HG02798 (cell line): ENCODE results near the gene AKT1S1.

Experiments
- ATAC-seq: cut with Tn5 transposase; IDR thresholded peaks from one replicate; pipeline ENCODE4 v1.9.1; 2021; ENCODE audit warnings: mild to moderate bottlenecking; ENCODE audit not compliant: unreplicated experiment, poor library complexity

The AKT1S1 gene

DNA sequence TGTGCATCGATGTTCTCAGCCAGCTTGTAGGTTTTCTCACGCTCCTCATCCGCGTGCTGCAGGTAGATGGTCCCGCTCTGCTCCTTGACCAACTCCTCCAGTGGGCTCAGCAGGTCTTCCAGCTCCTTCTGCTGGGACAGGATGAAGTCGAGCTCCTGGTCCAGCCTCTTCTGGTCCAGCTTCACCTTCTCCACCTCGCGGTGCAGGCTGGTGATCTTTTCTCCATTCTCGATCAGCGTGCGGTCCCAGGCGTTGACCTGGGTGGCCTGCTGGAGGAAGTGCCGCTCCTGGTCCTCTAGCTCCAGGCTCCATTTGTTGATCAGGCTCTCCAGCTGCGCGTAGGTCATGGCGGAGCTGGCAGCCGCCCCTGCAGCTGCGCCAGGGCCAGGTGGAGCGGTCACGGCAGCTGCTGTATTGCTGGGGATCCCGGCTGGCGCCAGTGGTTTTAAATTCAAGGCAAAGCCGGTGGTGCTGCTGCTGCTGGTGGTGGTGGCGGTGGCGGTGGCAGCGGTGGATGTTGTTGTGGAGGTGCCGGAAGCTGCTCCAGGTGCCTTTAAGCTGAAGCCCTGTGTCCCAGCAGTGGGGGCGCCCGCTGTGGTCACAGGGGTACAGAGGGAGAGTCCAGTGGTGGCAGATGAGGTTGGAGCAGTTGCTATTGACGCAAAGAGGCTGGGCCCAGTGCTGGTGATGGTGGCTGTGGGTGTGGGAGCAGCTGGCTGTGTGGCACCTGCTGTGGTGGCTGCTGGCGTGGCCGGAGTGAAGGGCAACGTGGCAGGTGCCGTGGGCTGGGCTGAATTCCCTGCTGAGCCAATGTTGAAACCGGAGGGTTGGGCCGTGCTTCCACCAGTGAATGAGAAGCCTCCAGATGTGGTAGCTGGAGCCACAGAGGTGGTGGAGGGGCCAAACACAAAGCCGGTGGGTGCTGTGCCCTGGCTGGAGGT lies 31.6 kb upstream of the AKT1S1 start:
- no peak for ATAC-seq

DNA sequence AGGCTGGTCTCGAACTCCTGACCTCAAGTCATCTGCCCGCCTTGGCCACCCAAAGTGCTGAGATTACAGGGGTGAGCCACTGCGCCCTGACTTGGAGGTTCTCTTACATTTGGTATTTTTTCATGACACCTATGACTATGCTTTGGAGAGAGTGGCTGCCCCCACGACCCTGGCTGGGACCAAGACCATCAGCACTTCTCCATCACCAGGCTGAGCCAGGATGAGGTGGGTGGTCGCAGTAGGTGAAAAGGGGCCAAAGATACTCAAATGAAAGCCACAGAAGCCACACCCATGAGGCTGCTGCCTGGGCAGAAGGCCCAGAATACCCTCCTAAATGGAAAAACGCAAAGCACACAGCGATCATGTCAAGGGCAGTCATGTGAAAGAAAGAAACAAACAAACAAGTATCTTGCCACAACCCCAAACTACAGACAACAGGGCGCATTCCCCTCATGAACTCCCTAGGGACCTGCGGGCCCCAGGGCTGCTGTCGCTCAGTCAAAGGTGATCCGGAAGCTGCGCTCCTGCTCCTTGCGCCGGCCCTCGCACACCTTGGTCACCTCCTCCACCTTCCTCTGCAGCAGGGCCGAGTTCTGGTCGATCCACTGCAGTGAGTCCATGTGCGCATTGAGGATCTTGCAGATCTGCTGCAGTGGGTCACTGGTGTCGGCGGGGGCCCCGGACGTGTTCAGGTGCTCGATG lies 30.7 kb upstream of the AKT1S1 start:
- ATAC-seq: peak; percentile 41

DNA sequence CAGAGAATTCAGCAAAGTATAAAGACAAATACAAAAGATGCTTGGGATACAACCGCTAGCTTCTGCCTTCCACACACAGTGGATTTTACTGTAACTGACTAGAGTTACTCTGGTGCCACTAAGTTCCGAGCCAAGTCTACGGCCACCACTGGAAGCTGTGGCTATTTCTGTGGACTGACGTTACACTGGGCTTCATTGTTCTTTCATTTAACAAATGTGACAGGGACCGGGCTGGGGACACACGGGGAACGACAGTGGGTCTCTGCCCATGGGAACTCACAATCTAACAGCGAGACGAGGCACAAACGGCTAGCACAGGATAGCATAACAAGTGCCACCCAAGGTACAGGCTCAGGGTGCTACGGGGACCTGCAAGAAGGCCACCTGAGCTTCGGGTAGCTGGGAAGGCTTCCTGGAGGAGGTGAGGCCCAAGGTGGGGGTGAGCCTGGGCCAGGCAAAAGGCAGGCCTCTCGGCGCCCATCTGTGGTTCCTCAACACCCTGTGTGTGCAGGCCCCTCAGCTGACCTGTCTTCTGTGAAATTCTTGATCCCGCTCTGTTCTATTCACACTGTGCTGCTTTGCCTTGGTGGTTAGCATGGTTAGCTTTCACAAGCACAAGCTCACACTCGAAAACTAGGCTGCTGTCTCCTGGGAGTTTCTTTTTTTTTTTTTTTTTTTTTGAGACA lies 29.9 kb upstream of the AKT1S1 start:
- ATAC-seq: no peak

DNA sequence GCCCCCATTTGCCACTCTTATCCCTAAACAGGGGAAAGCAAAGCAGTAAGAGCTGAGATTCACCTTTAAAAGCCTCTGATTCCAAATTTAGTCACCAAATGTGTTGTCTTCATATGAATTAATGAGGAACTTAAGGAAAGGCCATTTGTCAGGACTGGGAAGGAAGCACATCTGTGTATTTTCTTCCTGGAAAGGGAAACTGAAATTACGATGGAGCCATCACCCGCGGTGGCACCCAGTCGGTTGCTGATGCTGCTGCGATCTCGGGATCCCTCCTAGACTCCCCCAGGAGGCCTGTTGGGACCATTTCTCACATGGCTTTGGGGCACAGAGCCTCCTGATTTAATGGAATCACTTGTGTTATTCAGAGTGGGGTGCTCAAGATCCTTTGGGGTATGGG lies 27.0 kb upstream of the AKT1S1 start:
- ATAC-seq: no peak

DNA sequence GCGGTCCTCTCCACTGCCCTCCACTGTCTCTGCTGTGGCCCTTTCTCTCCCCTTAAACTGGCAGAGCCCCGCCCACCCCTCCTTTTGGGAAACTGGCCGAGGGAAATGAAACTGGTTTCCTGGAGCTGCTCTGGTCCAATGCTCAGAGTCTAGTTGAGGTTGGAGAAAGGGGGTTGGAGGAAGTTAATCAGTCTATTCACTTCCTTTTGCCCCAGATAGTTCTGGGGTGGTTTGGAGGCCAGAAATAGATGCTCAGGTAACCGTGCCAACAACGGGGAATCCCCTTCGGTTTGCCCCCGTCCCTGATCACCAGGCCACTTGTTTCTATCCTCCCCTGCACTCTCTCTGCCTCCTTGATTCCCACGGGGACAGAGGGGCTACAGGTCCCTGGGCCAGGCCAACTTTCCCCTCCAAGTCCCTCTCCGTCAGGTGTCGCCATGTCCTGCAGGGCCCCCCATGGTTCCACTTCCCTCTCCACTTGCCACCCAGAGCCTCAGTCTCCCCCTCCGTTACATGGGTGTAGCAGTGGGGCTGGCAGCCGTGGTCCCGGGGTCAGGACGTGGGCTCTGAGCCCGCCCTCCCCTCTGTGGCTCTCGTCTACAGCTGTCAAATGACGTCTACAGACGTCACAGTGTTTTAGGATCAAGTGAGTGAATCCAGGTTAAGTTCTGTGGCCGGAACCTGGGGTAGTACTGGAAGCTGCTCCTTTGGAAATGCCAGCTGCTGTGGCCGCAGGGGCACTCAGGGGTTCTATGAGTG lies 19.9 kb upstream of the AKT1S1 start, which contains the start of gene IL4I1:
Gene IL4I1 (minus strand): TSS at position 25 of the 759 bp plus-strand sequence. CDS start 727 bp downstream, outside the sequence.
- peak; percentile 55 for ATAC-seq

DNA sequence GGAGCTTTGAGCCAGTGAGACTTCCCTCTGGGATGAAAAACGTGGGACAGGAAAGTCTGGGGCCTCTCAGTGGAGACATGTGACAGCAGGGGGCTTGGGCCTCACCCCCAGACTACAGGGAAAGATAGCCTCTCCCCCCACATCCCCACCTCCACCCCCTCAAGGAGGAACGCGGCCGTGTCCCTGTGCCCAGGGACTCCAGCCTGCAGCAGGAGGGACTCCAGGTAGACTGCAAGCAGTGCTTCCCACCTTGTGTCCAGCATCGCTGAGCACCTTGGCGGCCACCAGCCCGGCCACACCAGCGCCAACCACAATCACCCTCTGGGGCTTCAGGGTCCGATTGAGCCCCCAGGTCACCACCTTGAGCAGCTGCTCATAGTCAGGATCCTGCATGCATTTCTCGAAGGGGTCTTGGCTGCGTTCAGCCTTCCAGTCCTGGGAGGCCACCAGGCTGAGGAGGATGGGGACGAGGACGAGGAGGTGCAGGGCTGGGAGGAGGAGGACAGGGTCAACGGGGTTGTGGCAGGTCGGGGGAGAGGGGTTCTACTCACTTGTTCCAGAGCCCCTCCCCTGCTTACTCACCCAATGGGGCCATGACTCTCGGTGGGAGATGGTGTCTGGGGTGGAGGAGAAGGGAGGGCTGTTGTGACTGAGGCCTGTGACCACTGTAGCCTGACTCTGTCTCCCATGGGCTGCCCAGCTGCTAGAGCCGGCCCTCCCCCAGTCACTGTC lies 18.6 kb upstream of the AKT1S1 start:
- ATAC-seq: no peak

DNA sequence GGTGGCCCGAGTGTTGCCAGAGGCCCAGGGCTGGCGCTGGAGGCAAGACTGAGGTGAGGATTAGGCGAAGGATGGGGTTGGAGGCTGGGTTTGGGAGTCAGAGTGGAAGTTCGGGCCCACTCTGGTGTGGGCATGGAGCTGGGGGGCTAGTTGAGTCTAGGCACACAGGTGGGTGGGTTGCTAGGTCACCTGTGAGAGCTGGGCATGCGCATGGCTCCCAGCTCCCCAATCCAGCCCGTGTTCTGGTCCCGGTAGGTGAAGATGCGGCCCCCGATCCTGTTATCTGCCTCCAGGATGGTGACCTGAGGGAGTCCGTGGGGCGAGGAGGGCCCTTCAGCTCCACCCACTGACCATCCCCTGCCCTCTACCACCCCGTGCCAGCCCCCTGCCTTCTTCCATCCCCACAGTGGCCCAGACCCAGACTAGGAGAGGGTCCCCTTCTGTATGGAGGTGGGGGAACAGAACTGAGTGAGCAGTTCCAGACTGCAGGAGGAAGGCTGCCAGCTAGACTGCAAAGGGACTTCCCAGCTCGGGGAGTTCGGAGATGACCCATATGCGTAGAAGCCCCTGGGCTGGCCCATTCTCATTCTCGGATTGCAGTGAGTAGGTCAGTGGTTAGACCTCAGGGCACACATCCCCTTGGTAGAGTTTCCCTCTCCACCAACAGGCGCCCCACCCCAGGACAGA lies 17.9 kb upstream of the AKT1S1 start:
- no peak for ATAC-seq

DNA sequence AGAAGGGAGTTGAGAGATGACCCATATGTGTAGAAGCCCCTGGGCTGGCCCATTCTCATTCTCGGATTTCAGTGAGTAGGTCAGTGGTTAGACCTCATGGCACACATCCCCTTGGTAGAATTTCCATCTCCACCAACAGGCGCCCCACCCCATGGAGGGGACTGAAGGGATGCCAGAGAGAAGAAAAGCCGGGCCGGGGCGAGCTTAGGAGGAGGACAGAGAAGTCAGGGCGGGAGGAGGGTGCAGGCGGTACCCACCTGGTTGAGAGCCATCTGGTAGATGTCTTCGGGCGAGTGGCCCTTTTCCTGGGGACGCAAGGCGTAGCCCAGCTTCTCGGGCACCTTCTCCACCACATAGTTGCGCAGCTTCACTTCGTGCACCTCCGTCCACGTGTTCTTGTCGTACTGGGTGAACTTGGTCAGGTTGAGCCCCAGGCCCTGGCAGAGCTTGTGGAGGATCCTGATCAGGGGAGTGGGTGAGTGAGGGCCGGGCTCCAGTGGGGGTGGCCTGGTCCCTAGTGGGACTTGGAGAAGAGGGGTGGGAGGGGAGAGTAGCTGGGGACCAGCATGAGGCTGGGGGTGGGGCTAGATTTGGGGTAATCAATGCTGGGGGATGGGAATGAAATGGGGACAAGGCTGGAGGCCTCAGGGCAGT lies 17.0 kb upstream of the AKT1S1 start:
- no peak for ATAC-seq

DNA sequence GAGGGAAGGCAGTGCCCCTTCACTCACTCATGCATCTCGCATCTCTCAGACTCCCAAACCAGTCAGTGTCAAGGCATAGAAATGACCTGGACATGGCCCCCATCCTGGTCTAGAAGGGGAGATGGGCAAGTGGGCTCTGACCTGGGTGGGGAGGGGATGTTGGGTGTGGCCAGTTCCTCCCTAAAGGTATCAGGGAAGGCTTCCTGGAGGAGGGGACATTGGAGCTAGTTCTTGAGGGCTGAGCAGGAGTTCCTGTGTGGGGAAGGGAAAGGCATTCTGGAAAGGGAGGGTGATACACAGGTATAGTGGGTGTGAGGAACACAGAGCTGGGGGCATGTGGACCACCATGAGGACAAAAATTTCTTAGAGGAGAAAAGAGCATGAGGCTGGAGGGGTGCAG lies 15.6 kb upstream of the AKT1S1 start:
- no peak for ATAC-seq

DNA sequence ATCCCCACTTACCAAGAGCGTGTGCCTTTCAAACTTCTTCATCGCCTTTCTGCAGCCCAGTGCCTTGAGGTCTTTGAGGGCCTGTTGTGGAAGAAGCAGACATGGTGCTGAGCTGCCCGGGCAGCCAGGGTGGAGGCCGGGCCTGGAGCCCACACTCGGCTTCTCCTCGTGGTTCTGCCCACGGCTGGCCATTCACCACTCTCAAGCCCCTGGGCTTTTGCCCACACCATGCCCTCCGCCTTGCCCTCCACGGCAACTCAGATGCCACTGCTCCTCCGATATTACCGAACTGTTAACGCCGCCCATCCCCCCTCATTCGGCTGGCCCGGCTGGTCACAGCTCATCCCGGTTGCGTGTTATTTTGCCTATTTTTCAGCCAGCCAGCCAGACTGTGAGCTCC lies 14.2 kb upstream of the AKT1S1 start:
- ATAC-seq: no peak

DNA sequence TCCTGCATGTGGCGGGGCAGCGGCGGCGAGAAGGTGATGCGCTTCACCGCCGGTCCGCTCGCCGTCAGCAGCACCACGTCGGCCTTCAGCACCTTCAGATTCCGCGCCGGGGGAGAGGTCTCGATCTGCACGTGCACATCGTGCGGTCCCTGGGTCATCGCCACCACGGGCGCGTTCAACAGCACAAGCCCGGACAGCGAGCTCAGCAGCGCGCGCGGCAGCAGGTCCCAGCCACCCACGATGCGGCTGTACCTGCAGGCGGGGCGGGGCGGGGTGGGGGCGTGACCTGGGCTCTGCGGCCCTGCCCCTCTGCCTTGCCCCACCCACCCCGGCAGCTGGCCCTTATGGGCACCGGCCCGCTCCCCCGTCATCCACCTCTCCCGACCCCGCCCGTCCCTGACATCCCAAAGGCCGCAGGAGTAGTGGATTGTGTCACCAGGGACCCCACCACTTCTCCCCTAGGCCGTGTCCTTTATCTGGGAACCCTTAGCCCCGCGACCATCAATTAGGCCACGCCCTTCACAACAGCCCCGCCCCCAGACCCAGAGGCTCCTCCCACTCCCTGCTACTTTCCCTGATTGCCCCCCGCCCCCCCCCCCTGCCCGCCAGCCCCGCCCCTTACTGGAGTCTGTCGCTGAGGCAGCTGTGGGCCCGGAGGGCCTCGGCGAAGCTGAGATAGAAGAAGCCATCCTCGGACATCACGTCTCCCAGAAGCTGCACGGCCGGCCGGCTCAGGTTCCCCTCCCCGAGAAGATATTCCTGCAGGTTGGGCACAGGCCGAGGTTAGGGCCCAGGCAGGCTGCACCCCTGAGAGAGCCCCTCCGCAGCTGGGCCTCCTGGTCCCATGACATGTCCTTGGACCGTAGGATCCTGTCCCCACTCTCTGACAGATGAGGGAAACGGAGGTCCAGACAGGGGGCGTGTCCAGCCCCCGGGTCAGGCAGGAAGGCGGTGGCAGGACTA lies 13.5 kb upstream of the AKT1S1 start:
- peak; percentile 34 for ATAC-seq

DNA sequence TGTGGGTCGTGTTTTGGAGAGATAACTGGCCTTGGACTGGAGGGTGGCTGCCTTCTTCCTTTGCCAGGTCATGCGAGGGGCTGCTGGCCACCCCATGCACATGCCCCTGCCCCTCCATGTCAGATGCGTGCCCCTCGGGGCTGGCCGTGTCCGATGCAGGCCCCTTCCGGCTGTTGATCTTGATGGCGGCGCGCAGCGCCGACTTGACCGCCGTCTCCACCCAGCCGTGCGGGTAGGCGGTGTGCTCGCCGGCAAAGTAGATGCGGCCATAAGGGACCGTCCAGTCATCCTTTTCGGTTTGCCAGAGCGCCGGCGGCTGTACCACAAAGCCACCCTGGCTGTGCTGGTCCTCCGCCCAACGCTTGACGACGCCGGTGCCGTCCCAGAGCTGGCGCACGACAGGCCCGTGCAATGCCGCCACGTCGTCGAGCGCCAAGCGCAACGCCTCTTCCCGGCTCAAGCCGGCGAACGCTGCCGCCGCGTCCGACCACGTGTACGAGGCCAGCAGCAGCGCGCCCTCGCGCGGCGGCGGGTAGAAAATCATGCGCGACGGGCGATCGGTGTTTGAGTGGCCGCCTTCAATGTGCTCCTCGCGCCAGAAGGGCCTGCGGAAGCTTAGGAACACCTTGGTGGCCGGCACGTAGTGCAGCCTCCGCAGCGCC lies 12.7 kb upstream of the AKT1S1 start:
- peak; percentile 29 for ATAC-seq

DNA sequence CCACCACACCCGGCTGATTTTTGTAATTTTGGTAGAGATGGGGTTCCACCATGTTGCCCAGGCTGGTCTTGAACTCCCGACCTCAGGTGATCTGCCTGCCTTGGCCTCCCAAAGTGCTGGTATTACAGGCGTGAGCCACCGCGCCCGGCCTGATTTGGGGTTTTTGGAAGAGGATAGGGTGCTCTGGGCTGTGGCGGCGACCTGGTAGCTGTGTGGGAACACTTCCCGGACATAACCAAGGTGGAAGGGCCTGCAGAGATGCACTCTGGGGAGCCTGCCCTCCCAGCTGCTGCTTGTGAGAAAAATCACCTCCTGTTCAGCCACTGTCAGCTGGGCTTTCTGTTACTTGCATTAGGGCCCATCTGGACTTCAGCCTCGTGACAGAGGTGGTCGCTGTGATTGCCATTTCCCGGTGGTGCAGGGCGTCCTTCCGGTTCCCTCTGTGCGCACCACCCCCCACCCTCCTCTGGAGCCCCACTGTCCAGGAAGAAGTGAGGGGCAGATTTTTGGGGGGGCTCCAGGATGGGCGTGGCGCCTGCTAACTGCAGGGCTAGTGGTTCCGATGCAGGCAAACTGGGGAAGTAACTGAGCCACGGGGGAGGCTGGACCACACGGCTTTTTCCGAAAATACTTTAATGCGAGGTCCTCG lies 12.0 kb upstream of the AKT1S1 start:
- no peak for ATAC-seq

DNA sequence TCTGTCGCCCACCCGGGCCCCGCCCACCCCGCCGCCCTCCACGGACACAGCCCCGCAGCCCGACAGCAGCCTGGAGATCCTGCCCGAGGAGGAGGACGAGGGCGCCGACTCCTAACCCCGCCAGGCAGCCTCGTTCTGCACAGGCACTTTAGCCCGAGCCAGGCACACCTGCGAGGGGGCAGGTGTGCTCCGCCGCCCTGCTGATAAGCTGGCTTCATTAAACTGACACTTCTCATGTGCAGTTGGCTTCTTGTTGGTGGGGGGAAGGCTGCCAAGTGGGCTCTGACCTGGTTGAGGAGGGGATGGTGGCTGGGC lies 11.3 kb upstream of the AKT1S1 start:
- no peak for ATAC-seq

DNA sequence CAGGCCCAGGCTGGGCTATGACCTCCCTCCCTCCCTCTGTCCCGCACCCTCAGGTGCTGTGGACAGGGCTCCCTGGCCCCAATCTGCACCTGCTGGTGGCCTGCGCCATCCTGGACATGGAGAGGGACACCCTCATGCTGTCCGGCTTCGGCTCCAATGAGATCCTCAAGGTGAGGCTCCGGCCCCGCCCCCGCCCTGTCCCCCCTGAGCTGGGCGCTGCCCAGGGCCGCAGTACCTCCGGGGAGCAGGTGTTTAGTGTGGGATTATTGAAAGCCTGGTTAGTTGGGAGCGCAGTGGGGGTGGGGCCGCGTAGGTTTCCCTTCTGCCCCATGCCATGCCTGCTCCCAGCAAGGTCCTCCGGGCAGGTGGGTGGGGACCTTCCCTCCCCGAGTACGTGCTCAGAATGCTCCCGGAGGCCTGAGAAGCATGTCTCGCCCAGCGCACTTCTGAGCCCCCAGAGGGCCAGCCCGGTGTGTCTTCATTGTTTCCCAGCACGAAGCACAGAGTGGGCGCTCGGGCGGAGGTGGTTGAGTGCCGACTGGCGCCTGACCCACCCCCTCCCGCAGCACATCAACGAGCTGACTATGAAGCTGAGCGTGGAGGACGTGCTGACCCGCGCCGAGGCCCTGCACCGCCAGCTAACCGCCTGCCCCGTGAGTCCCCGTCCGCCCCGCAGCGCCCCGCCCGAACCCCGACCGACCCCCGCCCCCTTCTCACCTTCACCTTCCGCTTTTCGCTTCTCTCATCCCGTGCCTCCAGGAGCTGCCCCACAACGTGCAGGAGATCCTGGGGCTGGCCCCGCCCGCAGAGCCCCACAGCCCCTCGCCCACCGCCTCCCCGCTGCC lies 10.7 kb upstream of the AKT1S1 start:
- no peak for ATAC-seq
